K562 (cell line): ENCODE results near the gene ARHGAP32. TPM values are rescaled to one million over a fixed set of nuclear protein-coding genes. Genes with fewer than 3 reads are reported as not detected.

Source experiments
- ATAC-seq: fragments of 200-7000 bp; cut with Tn5 transposase; 3 replicates; pipeline ENCODE4 v1.9.1; 2020; ENCODE audit warnings: moderate library complexity
- BruUV-seq: library from RNA; stranded (reverse); fragments of 400-500 nt; replicated peaks from 2 replicates; lab custom pipeline; 2021; lab: Mats Ljungman, UMichigan
- CTCF ChIA-PET: fragments of 300-600 bp; formaldehyde crosslinking; extraction: SDS; loops from one replicate; lab custom pipeline; 2021; ENCODE audit warnings: low intra/inter-chr PET ratio; lab: Yijun Ruan, JAX
- POLR2A ChIA-PET: fragments of 300-600, 350-650 bp; sonication (Branson Sonifier 250); formaldehyde crosslinking; extraction: SDS; loops from one replicate; lab custom pipeline; 2021; ENCODE audit warnings: antibody characterized with exemption, inconsistent platforms; lab: Yijun Ruan, JAX
- DNase-seq, 4 experiments: peaks; one replicate each; pipeline versions ENCODE4 v3.0.0 to v3.0.0-alpha.2; 2011 to 2018; ENCODE audit warnings: low spot score in 3 of 4, mixed read lengths in 3 of 4; ENCODE audit errors: extremely low read depth in 1 of 4
- FAIRE-seq: peaks from 2 replicates; lab custom pipeline; 2011; peaks lifted over from hg19 to GRCh38; lab: Jason Lieb, UNC
- H2AFZ ChIP-seq: 2 replicates; pipeline ENCODE4 v1.6.0; 2011; ENCODE audit warnings: low read depth, low read length, control low read depth, inconsistent platforms
- H3K27ac ChIP-seq: fragments of 200-600 bp; 3 replicates; pipeline ENCODE4 v1.8.0; 2011; ENCODE audit warnings: low read depth, mild to moderate bottlenecking, control low read depth, inconsistent platforms, low read length, moderate library complexity, mixed read lengths; ENCODE audit errors: extremely low read depth
- H3K27me3 ChIP-seq, 2 experiments: fragments of 300-600 bp in 1 of 2; 2 replicates in 1 of 2; 3 replicates in 1 of 2; pipeline versions ENCODE4 v1.6.0 to v1.8.0; 2011; ENCODE audit warnings: inconsistent platforms in 2 of 2, low read length in 2 of 2, mild to moderate bottlenecking in 1 of 2, mixed read lengths in 1 of 2, moderate library complexity in 1 of 2; ENCODE audit not compliant: control insufficient read depth in 2 of 2, insufficient read depth in 2 of 2
- H3K36me3 ChIP-seq: fragments of 300-600 bp; 3 replicates; pipeline ENCODE4 v1.8.0; 2011; ENCODE audit warnings: mild to moderate bottlenecking, low read length, inconsistent platforms; ENCODE audit not compliant: control insufficient read depth, insufficient read depth
- H3K4me1 ChIP-seq, 2 experiments: fragments of 200-600 bp in 1 of 2; replicated peaks in 1 of 2; 2 replicates in 1 of 2; 3 replicates in 1 of 2; pipeline versions ENCODE4 v1.5.1 to v1.8.0; 2011; ENCODE audit warnings: inconsistent platforms in 2 of 2, low read length in 2 of 2, mild to moderate bottlenecking in 1 of 2, mixed read lengths in 1 of 2, moderate library complexity in 1 of 2; ENCODE audit not compliant: control insufficient read depth in 2 of 2, insufficient read depth in 2 of 2
- H3K4me2 ChIP-seq: 2 replicates; pipeline ENCODE4 v1.6.1; 2011; ENCODE audit warnings: low read length, control low read depth, inconsistent platforms, mixed read lengths; ENCODE audit not compliant: insufficient read depth
- H3K4me3 ChIP-seq: fragments of 200-600 bp; sonication (generic), shearing (Covaris generic); 2 replicates; pipeline ENCODE4 v1.5.1; 2016; ENCODE audit warnings: control low read depth, inconsistent platforms
- H3K79me2 ChIP-seq: fragments of 200-600 bp; 3 replicates; pipeline ENCODE4 v1.8.0; 2011; ENCODE audit warnings: low read length, inconsistent platforms; ENCODE audit not compliant: control insufficient read depth, insufficient read depth
- H3K9ac ChIP-seq, 2 experiments: 2 replicates each; pipeline versions ENCODE4 v1.6.0 to v1.6.1; 2011; ENCODE audit warnings: low read depth in 2 of 2, low read length in 2 of 2, control low read depth in 1 of 2, inconsistent platforms in 1 of 2, mild to moderate bottlenecking in 1 of 2, mixed read lengths in 1 of 2; ENCODE audit not compliant: insufficient read depth in 1 of 2
- H3K9me1 ChIP-seq: one replicate; pipeline ENCODE4 v1.6.0; 2011; ENCODE audit warnings: inconsistent platforms, mild to moderate bottlenecking, low read length, moderate library complexity; ENCODE audit not compliant: control insufficient read depth, insufficient read depth
- H3K9me3 ChIP-seq: replicated peaks from 2 replicates; pipeline ENCODE4 v1.5.1; 2011; ENCODE audit warnings: low read depth, low read length, inconsistent platforms; ENCODE audit not compliant: control insufficient read depth, insufficient read depth
- H4K20me1 ChIP-seq: replicated peaks from 2 replicates; pipeline ENCODE4 v1.6.1; 2011; ENCODE audit warnings: low read length, inconsistent platforms, mixed read lengths; ENCODE audit not compliant: control insufficient read depth, insufficient read depth
- C11orf30 ChIP-seq: fragments of 450-650 bp; IDR thresholded peaks from 2 replicates; pipeline ENCODE4 v1.6.1; 2016; ENCODE audit warnings: low read depth, mild to moderate bottlenecking
- CEBPB ChIP-seq: fragments of 450-650 bp; IDR thresholded peaks from 2 replicates; pipeline ENCODE4 v1.6.1; 2016; ENCODE audit warnings: missing genetic modification characterization, missing compliant biosample characterization
- FOXO4 ChIP-seq: fragments of 450-650 bp; formaldehyde crosslinking; IDR thresholded peaks from 2 replicates; pipeline ENCODE4 v1.4.0; 2020; ENCODE audit warnings: mild to moderate bottlenecking, moderate library complexity
- HCFC1 ChIP-seq: IDR thresholded peaks from 2 replicates; pipeline ENCODE4 v1.6.1; 2012; ENCODE audit warnings: low read depth, low read length, improper control_type of control experiment
- NR3C1 ChIP-seq: sonication (generic); formaldehyde crosslinking; IDR thresholded peaks from 2 replicates; pipeline ENCODE4 v1.8.1; 2022; ENCODE audit warnings: missing genetic modification reagents
- PCBP1 ChIP-seq: fragments of 200-400 bp; formaldehyde crosslinking; IDR thresholded peaks from 2 replicates; pipeline ENCODE4 v1.6.1; 2018; ENCODE audit warnings: mild to moderate bottlenecking, low read depth, low read length; ENCODE audit not compliant: poor library complexity, severe bottlenecking
- REST ChIP-seq, 2 experiments: fragments of 450-650 bp; formaldehyde crosslinking in 1 of 2; IDR thresholded peaks; 2 replicates each; pipeline versions ENCODE4 v1.4.0 to v1.6.1; 2014 to 2020; ENCODE audit warnings: mild to moderate bottlenecking in 2 of 2, borderline replicate concordance in 1 of 2, low read depth in 1 of 2
- SRSF1 ChIP-seq: fragments of 200-400 bp; formaldehyde crosslinking; IDR thresholded peaks from 2 replicates; pipeline ENCODE4 v1.6.1; 2017; ENCODE audit warnings: mild to moderate bottlenecking, low read depth, low read length, moderate library complexity
- TAF9B ChIP-seq: fragments of 450-650 bp; IDR thresholded peaks from 2 replicates; pipeline ENCODE4 v1.6.1; 2018; ENCODE audit warnings: mild to moderate bottlenecking; ENCODE audit not compliant: partially characterized antibody
- TAL1 ChIP-seq: fragments of 450-650 bp; IDR thresholded peaks from 2 replicates; pipeline ENCODE4 v1.6.1; 2016; ENCODE audit warnings: mild to moderate bottlenecking
- WGBS: fragments of 100-300 bp; shearing (Covaris generic); methylation state at CpG from one replicate; pipeline ENCODE4 v1.1.6; 2016; ENCODE audit warnings: low coverage, mixed read lengths; ENCODE audit not compliant: insufficient coverage; ENCODE audit errors: missing lambda C conversion rate; 5-methylcytosine and 5-hydroxymethylcytosine counted together
- in situ Hi-C: fragments of 300-500 bp; cut with MboI; formaldehyde crosslinking; loops from 4 replicates; pipeline ENCODE4 v1.15.0; 2018; ENCODE audit warnings: inconsistent platforms, mixed read lengths
- intact Hi-C: fragments of 100-400 bp; cut with micrococcal nuclease; formaldehyde crosslinking; loops from 2 replicates; pipeline ENCODE4 v1.14.2; 2022
- polyA plus RNA-seq, 8 experiments: library from polyadenylated mRNA; depleted of rRNA in 4 of 8; stranded (reverse) in 5 of 8; unstranded in 3 of 8; fragments of >200 nt; fragmentation: Nextera tagmentation in 2 of 8; fragmentation: Illumina TruSeq in 1 of 8; extraction: Ambion mirVana in 2 of 8; extraction: Trizol in 1 of 8; gene quantifications; 2 replicates each; pipeline versions ENCODE4 v1.2.1 to v1.2.3, GENCODE V29; 2011 to 2014; ENCODE audit warnings: inconsistent platforms in 1 of 8, missing spikeins in 1 of 8
- total RNA-seq, 7 experiments: library from RNA; depleted of rRNA in 6 of 7; stranded (reverse); fragments of >200 nt in 6 of 7; fragmentation: Illumina TruSeq in 2 of 7; extraction: Trizol in 2 of 7; gene quantifications; 2 replicates each; pipeline versions ENCODE4 v1.2.1 to v1.2.3, GENCODE V29; 2011 to 2021; ENCODE audit warnings: low replicate concordance in 1 of 7

ARHGAP32 gene
- total and polyA plus RNA-seq, 9 of the 15 experiments (the other 6 are each of a cell fraction or from before 2014, with no cell fraction given): 0.18 TPM; not detected in 8

- no peak for TF ChIP-seq NR3C1
- no peak for TF ChIP-seq TAL1
- no peak for TF ChIP-seq FOXO4 (CRISPR knock-in tag)
- TF ChIP-seq, all 486 proteins: peak for 1
These were observed 22.7 kb upstream of the ARHGAP32 start (continued) for GRCh38 chr11:129214710-129215295.

GRCh38 chr11:129213261-129213660 is 21.1 kb upstream of the ARHGAP32 start:
- H3K4me2 ChIP-seq: no peak overlapping the region
- no peaks in the 10 kb centered on the region for H3K79me2 ChIP-seq
- no peaks in the 10 kb centered on the region for H3K4me1 ChIP-seq
- ChIA-PET POLR2A (no interaction called here), CTCF (no interaction called here)
- no peak overlapping the region for H2AFZ ChIP-seq
- in situ Hi-C loops: no loop called here
- no peak overlapping the region for H3K9ac ChIP-seq
- FAIRE-seq: no peak
- intact Hi-C loops: no loop called here
- H4K20me1 ChIP-seq: no peaks in the 10 kb centered on the region
- no peak overlapping the region for H3K27ac ChIP-seq
- no peak overlapping the region for H3K4me3 ChIP-seq
- H3K9me1 ChIP-seq: no peaks in the 10 kb centered on the region
- H3K9me3 ChIP-seq: no peaks in the 10 kb centered on the region
- H3K36me3 ChIP-seq: no peaks in the 10 kb centered on the region
- 0% methylated on average over 3 of the region's 3 CpGs for WGBS
- no peak for DNase-seq
- H3K27me3 ChIP-seq: no peaks in the 10 kb centered on the region
- no peak for ATAC-seq
- no TSS peak for BruUV-seq
- TF ChIP-seq REST (IDR thresholded peaks at IDR 0.05; ENCODE audit: borderline replicate concordance): no peak
- no peak for TF ChIP-seq REST (CRISPR knock-in tag; IDR thresholded peaks at IDR 0.05; ENCODE audit: low read depth)
- TF ChIP-seq HCFC1: no peak
- no peak for TF ChIP-seq PCBP1
- no peak for TF ChIP-seq CEBPB (tag)
- no peak for TF ChIP-seq TAF9B
- TF ChIP-seq C11orf30: no peak
- TF ChIP-seq SRSF1: no peak
